HCT116 (cell line): ENCODE results near the gene CD83. TPM values are rescaled to one million over a fixed set of nuclear protein-coding genes. Genes with fewer than 3 reads are reported as not detected.

Experiments used
- ATAC-seq: fragments of 200-7000 bp; cut with Tn5 transposase; 2 replicates; pipeline ENCODE4 v1.9.1; 2020; ENCODE audit warnings: mild to moderate bottlenecking, moderate library complexity
- BruUV-seq: library from RNA; stranded (reverse); fragments of 400-500 nt; replicated peaks from 2 replicates; lab custom pipeline; 2021; lab: Mats Ljungman, UMichigan
- CTCF ChIA-PET: fragments of 300-600 bp; sonication (Branson Sonifier 250); formaldehyde crosslinking; loops from one replicate; lab custom pipeline; 2021; ENCODE audit warnings: antibody characterized with exemption; lab: Charles Lee
- POLR2A ChIA-PET: fragments of 300-600, 350-600 bp; sonication (Branson Sonifier 250); formaldehyde crosslinking; loops from one replicate; lab custom pipeline; 2021; ENCODE audit warnings: antibody characterized with exemption; lab: Charles Lee
- RAD21 ChIA-PET, 2 experiments: fragments of 300-600 bp; sonication (Branson Sonifier 250); formaldehyde crosslinking; loops; one replicate each; lab custom pipeline; 2023; ENCODE audit warnings: low total read pairs in 2 of 2; ENCODE audit not compliant: uncharacterized antibody in 2 of 2, unreplicated experiment in 2 of 2, low non-redundant PET in 1 of 2; lab: Charles Lee
- DNase-seq: peaks from one replicate; pipeline ENCODE4 v3.0.0-alpha.2; 2010; ENCODE audit warnings: low read depth, low spot score
- H2AFZ ChIP-seq: fragments of 200-600 bp; shearing (Covaris generic), sonication (generic); 2 replicates; pipeline ENCODE4 v1.6.1; 2017; ENCODE audit warnings: low read depth, mixed run types, mixed read lengths, antibody characterized with exemption, low read length; ENCODE audit not compliant: poor library complexity, severe bottlenecking
- H3K27ac ChIP-seq: 2 replicates; pipeline ENCODE4 v1.5.1; 2012; ENCODE audit warnings: low read depth, low read length
- H3K27me3 ChIP-seq: fragments of 200-600 bp; sonication (generic); 2 replicates; pipeline ENCODE4 v1.6.1; 2016; ENCODE audit warnings: mixed run types, low read length, mixed read lengths; ENCODE audit not compliant: insufficient read depth
- H3K36me3 ChIP-seq, 2 experiments: fragments of 200-500 bp in 1 of 2; fragments of 200-600 bp in 1 of 2; sonication (Bioruptor generic) in 1 of 2; sonication (generic) in 1 of 2; 2 replicates each; pipeline versions ENCODE4 v1.5.1 to v1.6.1; 2014 to 2016; ENCODE audit warnings: low read length in 2 of 2, inconsistent platforms in 1 of 2, mixed read lengths in 1 of 2, mixed run types in 1 of 2; ENCODE audit not compliant: insufficient read depth in 2 of 2, control insufficient read depth in 1 of 2
- H3K4me1 ChIP-seq, 2 experiments: fragments of 200-600 bp in 1 of 2; sonication (generic) in 1 of 2; 2 replicates each; pipeline versions ENCODE4 v1.5.1 to v1.6.1; 2012 to 2017; ENCODE audit warnings: low read length in 2 of 2, inconsistent platforms in 1 of 2, mild to moderate bottlenecking in 1 of 2, mixed read lengths in 1 of 2, mixed run types in 1 of 2, moderate library complexity in 1 of 2; ENCODE audit not compliant: insufficient read depth in 2 of 2, control insufficient read depth in 1 of 2
- H3K4me2 ChIP-seq: fragments of 200-600 bp; sonication (generic); 2 replicates; pipeline ENCODE4 v1.6.1; 2017; ENCODE audit warnings: mixed run types, low read length, mixed read lengths
- H3K4me3 ChIP-seq, 2 experiments: fragments of 200-600 bp in 1 of 2; sonication (generic) in 1 of 2; replicated peaks in 1 of 2; 2 replicates each; pipeline ENCODE4 v1.5.1; 2011 to 2016; ENCODE audit warnings: low read length in 2 of 2, control low read depth in 1 of 2, low read depth in 1 of 2, mild to moderate bottlenecking in 1 of 2, mixed read lengths in 1 of 2, mixed run types in 1 of 2
- H3K79me2 ChIP-seq: fragments of 200-600 bp; sonication (generic); 2 replicates; pipeline ENCODE4 v1.6.1; 2017; ENCODE audit warnings: mild to moderate bottlenecking, mixed run types, low read length, moderate library complexity, mixed read lengths; ENCODE audit not compliant: insufficient read depth
- H3K9ac ChIP-seq: fragments of 200-600 bp; sonication (generic); 2 replicates; pipeline ENCODE4 v1.6.1; 2016; ENCODE audit warnings: low read length, mixed read lengths
- H3K9me2 ChIP-seq: fragments of 200-600 bp; sonication (generic), shearing (Covaris generic); 2 replicates; pipeline ENCODE4 v1.6.1; 2017; ENCODE audit warnings: mixed run types, mild to moderate bottlenecking, moderate library complexity; ENCODE audit not compliant: insufficient read depth
- H3K9me3 ChIP-seq, 2 experiments: fragments of 200-500 bp in 1 of 2; fragments of 200-600 bp in 1 of 2; sonication (Bioruptor generic) in 1 of 2; sonication (generic) in 1 of 2; 2 replicates each; pipeline ENCODE4 v1.6.1; 2014 to 2017; ENCODE audit warnings: low read length in 2 of 2, mixed read lengths in 2 of 2, inconsistent platforms in 1 of 2, low read depth in 1 of 2, mild to moderate bottlenecking in 1 of 2, mixed run types in 1 of 2, moderate library complexity in 1 of 2; ENCODE audit not compliant: control insufficient read depth in 1 of 2, insufficient read depth in 1 of 2
- H4K20me1 ChIP-seq: fragments of 200-600 bp; sonication (generic), shearing (Covaris generic); 2 replicates; pipeline ENCODE4 v1.6.1; 2017; ENCODE audit warnings: mixed run types, mild to moderate bottlenecking, moderate library complexity; ENCODE audit not compliant: insufficient read depth
- CBX3 ChIP-seq: IDR thresholded peaks from 2 replicates; pipeline ENCODE4 v1.6.1; 2012; ENCODE audit warnings: low read depth
- CEBPB ChIP-seq: IDR thresholded peaks from 2 replicates; pipeline ENCODE4 v1.6.1; 2012; ENCODE audit warnings: low read depth
- EGR1 ChIP-seq: IDR thresholded peaks from 2 replicates; pipeline ENCODE4 v1.6.1; 2012; ENCODE audit warnings: low read depth
- EZH2phosphoT487 ChIP-seq: fragments of 200-600 bp; IDR thresholded peaks from 2 replicates; pipeline ENCODE4 v1.6.1; 2018; ENCODE audit warnings: antibody characterized with exemption, borderline replicate concordance
- JUND ChIP-seq: IDR thresholded peaks from 2 replicates; pipeline ENCODE4 v1.6.1; 2012
- POLR2AphosphoS5 ChIP-seq: IDR thresholded peaks from 2 replicates; pipeline ENCODE4 v1.6.1; 2011; ENCODE audit warnings: mild to moderate bottlenecking, low read depth, low read length, moderate library complexity
- RAD21 ChIP-seq: IDR thresholded peaks from 2 replicates; pipeline ENCODE4 v1.6.1; 2012; ENCODE audit warnings: low read depth, mild to moderate bottlenecking
- SIN3A ChIP-seq: IDR thresholded peaks from 2 replicates; pipeline ENCODE4 v1.6.1; 2012; ENCODE audit warnings: low read depth
- SP1 ChIP-seq: IDR thresholded peaks from 2 replicates; pipeline ENCODE4 v1.6.1; 2012; ENCODE audit warnings: low read depth
- SRF ChIP-seq: IDR thresholded peaks from 2 replicates; pipeline ENCODE4 v1.6.1; 2012; ENCODE audit warnings: low read depth
- TCF7L2 ChIP-seq: IDR thresholded peaks from 2 replicates; pipeline ENCODE4 v1.7.0; 2011; ENCODE audit warnings: borderline replicate concordance, inconsistent platforms; ENCODE audit not compliant: insufficient read depth, insufficient read length; ENCODE audit errors: extremely low read depth
- YY1 ChIP-seq: IDR thresholded peaks from 2 replicates; pipeline ENCODE4 v1.6.1; 2011; ENCODE audit warnings: low read length, low read depth, moderate library complexity, mild to moderate bottlenecking; ENCODE audit not compliant: insufficient replicate concordance; ENCODE audit errors: extremely low read depth
- ZFX ChIP-seq: fragments of 450-650 bp; IDR thresholded peaks from 2 replicates; pipeline ENCODE4 v1.6.1; 2017
- ZNF274 ChIP-seq: fragments of 200-500 bp; sonication (Bioruptor generic); IDR thresholded peaks from 2 replicates; pipeline ENCODE4 v1.6.1; 2014; ENCODE audit warnings: mild to moderate bottlenecking, low read depth, low read length, inconsistent platforms
- intact Hi-C: fragments of 100-400 bp; cut with micrococcal nuclease; formaldehyde crosslinking; loops from 2 replicates; pipeline ENCODE4 v1.10.0; 2022
- total RNA-seq: library from RNA; stranded (reverse); gene quantifications from one replicate; pipeline ENCODE4 v1.2.1, GENCODE V29; 2021; ENCODE audit not compliant: unreplicated experiment
- TF ChIP-seq, protein P1 (sequence below), 3 experiments: fragments of 200-600 bp in 1 of 3; sonication (generic) in 1 of 3; IDR thresholded peaks in 2 of 3; conservative IDR thresholded peaks in 1 of 3; 2 replicates each; pipeline ENCODE4 v1.5.1; 2012 to 2017; ENCODE audit warnings: low read depth in 2 of 3, low read length in 2 of 3, antibody characterized with exemption in 1 of 3, borderline replicate concordance in 1 of 3, control low read depth in 1 of 3, mild to moderate bottlenecking in 1 of 3, mixed read lengths in 1 of 3, mixed run types in 1 of 3, moderate library complexity in 1 of 3; ENCODE audit not compliant: insufficient read depth in 1 of 3
- TF ChIP-seq, protein P2 (sequence below): IDR thresholded peaks from 2 replicates; pipeline ENCODE4 v1.6.1; 2012; ENCODE audit warnings: low read depth
- TF ChIP-seq, protein P3 (sequence below): IDR thresholded peaks from 2 replicates; pipeline ENCODE4 v1.6.1; 2011; ENCODE audit warnings: mild to moderate bottlenecking, low read length, moderate library complexity; ENCODE audit not compliant: insufficient replicate concordance; ENCODE audit errors: extremely low read depth
- TF ChIP-seq, protein P4 (sequence below): IDR thresholded peaks from 2 replicates; pipeline ENCODE4 v1.6.1; 2012
- TF ChIP-seq, protein P5 (sequence below): IDR thresholded peaks from 2 replicates; pipeline ENCODE4 v1.6.1; 2012

CD83 gene
- total RNA-seq, 1 experiment from 2014 or later, result 6.0 TPM

DNA sequence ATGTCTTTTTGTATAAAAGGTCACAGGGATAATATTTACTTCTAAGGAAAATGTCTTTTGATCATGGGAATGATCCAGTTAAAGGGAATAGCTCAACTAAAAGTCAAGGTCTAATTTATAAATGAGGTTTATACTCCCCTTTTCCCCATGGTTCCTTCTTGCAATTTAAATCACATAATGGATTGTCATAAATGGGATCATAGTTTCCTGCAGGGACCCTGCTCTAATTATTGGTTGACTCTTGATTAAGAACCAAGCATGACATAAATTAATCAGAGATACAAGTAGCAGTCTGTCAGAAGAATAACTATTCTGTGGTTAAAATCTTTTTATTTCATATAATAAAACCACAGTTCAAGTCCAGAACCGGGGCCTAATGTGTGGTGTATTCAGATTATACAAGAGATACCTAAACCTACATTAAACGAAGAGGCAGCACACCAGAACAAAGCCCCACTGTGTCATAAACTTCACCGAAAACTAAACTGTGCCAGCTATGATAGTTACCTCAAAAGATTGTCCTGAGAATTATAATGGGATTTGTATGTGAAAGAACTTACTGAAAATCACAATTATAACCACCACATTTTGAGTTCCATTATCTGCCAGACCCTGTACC lies 43.0 kb upstream of the CD83 start:
- ChIA-PET POLR2A (no interaction called here), RAD21 (no interaction called here), CTCF (interaction anchor here (1.3 to 1.5 kb wide), 2 partner anchors 8 to 166 kb away, joined by 4 read pairs; no protein-coding TSS in a partner anchor)
- Histone ChIP-seq H2AFZ (peak overlapping the region; percentile 99), H3K4me1 (peaks cover 0 to 11% of the 10 kb centered on the region in 2 experiments; a peak in 1 of 4 replicates), H3K36me3 (no peaks in the 10 kb centered on the region), H3K27ac (no peak overlapping the region), H3K9me2 (no peaks in the 10 kb centered on the region), H3K4me3 (peak overlapping the region; percentile 26 to 56), H3K27me3 (no peaks in the 10 kb centered on the region), H4K20me1 (no peaks in the 10 kb centered on the region), H3K4me2 (peak overlapping the region; percentile 78), H3K9ac (peak overlapping the region; percentile 5; the same call in 1 of the 2 replicates), H3K9me3 (no peaks in the 10 kb centered on the region), H3K79me2 (no peaks in the 10 kb centered on the region)
- DNase-seq (no peak), ATAC-seq (no peak; the same call in 1 of the 2 replicates)
- intact Hi-C loops, result no loop called here
- TF ChIP-seq RAD21 (no peak), ZNF274 (no peak), EZH2phosphoT487 (no peak), TCF7L2 (no peak), CBX3 (no peak), CEBPB (no peak), EGR1 (no peak), POLR2AphosphoS5 (no peak), SRF (no peak), SIN3A (no peak), YY1 (no peak), SP1 (no peak), JUND (no peak), ZFX (no peak)
- TF ChIP-seq, protein P1, sequence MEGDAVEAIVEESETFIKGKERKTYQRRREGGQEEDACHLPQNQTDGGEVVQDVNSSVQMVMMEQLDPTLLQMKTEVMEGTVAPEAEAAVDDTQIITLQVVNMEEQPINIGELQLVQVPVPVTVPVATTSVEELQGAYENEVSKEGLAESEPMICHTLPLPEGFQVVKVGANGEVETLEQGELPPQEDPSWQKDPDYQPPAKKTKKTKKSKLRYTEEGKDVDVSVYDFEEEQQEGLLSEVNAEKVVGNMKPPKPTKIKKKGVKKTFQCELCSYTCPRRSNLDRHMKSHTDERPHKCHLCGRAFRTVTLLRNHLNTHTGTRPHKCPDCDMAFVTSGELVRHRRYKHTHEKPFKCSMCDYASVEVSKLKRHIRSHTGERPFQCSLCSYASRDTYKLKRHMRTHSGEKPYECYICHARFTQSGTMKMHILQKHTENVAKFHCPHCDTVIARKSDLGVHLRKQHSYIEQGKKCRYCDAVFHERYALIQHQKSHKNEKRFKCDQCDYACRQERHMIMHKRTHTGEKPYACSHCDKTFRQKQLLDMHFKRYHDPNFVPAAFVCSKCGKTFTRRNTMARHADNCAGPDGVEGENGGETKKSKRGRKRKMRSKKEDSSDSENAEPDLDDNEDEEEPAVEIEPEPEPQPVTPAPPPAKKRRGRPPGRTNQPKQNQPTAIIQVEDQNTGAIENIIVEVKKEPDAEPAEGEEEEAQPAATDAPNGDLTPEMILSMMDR (IDR thresholded peaks at IDR 0.05 in 2 of 3, conservative IDR thresholded peaks at IDR 0.05 in 1 of 3; ENCODE audit: borderline replicate concordance in 1 of 3, insufficient read depth in 1 of 3, low read depth in 2 of 3, low read length in 2 of 3), result no peak
- TF ChIP-seq, protein P2, sequence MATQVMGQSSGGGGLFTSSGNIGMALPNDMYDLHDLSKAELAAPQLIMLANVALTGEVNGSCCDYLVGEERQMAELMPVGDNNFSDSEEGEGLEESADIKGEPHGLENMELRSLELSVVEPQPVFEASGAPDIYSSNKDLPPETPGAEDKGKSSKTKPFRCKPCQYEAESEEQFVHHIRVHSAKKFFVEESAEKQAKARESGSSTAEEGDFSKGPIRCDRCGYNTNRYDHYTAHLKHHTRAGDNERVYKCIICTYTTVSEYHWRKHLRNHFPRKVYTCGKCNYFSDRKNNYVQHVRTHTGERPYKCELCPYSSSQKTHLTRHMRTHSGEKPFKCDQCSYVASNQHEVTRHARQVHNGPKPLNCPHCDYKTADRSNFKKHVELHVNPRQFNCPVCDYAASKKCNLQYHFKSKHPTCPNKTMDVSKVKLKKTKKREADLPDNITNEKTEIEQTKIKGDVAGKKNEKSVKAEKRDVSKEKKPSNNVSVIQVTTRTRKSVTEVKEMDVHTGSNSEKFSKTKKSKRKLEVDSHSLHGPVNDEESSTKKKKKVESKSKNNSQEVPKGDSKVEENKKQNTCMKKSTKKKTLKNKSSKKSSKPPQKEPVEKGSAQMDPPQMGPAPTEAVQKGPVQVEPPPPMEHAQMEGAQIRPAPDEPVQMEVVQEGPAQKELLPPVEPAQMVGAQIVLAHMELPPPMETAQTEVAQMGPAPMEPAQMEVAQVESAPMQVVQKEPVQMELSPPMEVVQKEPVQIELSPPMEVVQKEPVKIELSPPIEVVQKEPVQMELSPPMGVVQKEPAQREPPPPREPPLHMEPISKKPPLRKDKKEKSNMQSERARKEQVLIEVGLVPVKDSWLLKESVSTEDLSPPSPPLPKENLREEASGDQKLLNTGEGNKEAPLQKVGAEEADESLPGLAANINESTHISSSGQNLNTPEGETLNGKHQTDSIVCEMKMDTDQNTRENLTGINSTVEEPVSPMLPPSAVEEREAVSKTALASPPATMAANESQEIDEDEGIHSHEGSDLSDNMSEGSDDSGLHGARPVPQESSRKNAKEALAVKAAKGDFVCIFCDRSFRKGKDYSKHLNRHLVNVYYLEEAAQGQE, result no peak
- TF ChIP-seq, protein P3, sequence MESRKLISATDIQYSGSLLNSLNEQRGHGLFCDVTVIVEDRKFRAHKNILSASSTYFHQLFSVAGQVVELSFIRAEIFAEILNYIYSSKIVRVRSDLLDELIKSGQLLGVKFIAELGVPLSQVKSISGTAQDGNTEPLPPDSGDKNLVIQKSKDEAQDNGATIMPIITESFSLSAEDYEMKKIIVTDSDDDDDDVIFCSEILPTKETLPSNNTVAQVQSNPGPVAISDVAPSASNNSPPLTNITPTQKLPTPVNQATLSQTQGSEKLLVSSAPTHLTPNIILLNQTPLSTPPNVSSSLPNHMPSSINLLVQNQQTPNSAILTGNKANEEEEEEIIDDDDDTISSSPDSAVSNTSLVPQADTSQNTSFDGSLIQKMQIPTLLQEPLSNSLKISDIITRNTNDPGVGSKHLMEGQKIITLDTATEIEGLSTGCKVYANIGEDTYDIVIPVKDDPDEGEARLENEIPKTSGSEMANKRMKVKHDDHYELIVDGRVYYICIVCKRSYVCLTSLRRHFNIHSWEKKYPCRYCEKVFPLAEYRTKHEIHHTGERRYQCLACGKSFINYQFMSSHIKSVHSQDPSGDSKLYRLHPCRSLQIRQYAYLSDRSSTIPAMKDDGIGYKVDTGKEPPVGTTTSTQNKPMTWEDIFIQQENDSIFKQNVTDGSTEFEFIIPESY, result no peak
- TF ChIP-seq, protein P4, sequence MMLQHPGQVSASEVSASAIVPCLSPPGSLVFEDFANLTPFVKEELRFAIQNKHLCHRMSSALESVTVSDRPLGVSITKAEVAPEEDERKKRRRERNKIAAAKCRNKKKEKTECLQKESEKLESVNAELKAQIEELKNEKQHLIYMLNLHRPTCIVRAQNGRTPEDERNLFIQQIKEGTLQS, result no peak
- TF ChIP-seq, protein P5, sequence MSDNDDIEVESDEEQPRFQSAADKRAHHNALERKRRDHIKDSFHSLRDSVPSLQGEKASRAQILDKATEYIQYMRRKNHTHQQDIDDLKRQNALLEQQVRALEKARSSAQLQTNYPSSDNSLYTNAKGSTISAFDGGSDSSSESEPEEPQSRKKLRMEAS, result no peak
- BruUV-seq, result no TSS peak
